ENCODE data around the gene ATRIP.

- TF ChIP-seq EP300 (IDR thresholded peaks at IDR 0.05) (no peak), POLR2AphosphoS2 (conservative IDR thresholded peaks at IDR 0.05; ENCODE audit: low read length) (no peak), SMC3 (IDR thresholded peaks at IDR 0.05) (no peak), MYC (IDR thresholded peaks at IDR 0.05; ENCODE audit: borderline replicate concordance, low read length) (no peak)
- TF ChIP-seq, protein P1, sequence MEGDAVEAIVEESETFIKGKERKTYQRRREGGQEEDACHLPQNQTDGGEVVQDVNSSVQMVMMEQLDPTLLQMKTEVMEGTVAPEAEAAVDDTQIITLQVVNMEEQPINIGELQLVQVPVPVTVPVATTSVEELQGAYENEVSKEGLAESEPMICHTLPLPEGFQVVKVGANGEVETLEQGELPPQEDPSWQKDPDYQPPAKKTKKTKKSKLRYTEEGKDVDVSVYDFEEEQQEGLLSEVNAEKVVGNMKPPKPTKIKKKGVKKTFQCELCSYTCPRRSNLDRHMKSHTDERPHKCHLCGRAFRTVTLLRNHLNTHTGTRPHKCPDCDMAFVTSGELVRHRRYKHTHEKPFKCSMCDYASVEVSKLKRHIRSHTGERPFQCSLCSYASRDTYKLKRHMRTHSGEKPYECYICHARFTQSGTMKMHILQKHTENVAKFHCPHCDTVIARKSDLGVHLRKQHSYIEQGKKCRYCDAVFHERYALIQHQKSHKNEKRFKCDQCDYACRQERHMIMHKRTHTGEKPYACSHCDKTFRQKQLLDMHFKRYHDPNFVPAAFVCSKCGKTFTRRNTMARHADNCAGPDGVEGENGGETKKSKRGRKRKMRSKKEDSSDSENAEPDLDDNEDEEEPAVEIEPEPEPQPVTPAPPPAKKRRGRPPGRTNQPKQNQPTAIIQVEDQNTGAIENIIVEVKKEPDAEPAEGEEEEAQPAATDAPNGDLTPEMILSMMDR (IDR thresholded peaks at IDR 0.05) = no peak
These were observed 65.0 kb downstream of the ATRIP start for GRCh38 chr3:48511551-48511950.

Data from A549 (cell line).